ENCODE measurements around the gene ATF4. TPM values are rescaled to one million over a fixed set of nuclear protein-coding genes. Genes with fewer than 3 reads are reported as not detected.

The ATF4 gene
- total and polyA plus RNA-seq, 7 donors: 246 to 1,369 (median 839) TPM

- peaks cover 0 to 50% of the 10 kb centered on the region in 2 donors for H3K36me3 ChIP-seq (ENCODE audit: insufficient read depth in 1 of 2, low read depth in 1 of 2)
- DNase-seq: peak in 1 of 2 donors; percentile 19
These were observed 7.2 kb downstream of the ATF4 start for GRCh38 chr22:39527481-39527961.

GRCh38 chr22:39528080-39528661 is 7.8 kb downstream of the ATF4 start:
- Histone ChIP-seq H3K9me3 (no peaks in the 10 kb centered on the region), H3K27me3 (ENCODE audit: insufficient read depth in 3 of 3, low read length in 2 of 3) (no peaks in the 10 kb centered on the region), H3K36me3 (ENCODE audit: insufficient read depth in 1 of 2, low read depth in 1 of 2) (peaks cover 0 to 44% of the 10 kb centered on the region in 2 donors), H3K27ac (peak overlapping the region; percentile 100), H3K4me3 (peak overlapping the region; percentile 54), H3K4me1 (peaks cover 55% of the 10 kb centered on the region)
- ATAC-seq (no peak), DNase-seq (peak in 1 of 2 donors; percentile 55)
- intact Hi-C loops (cut with DNase I): loop anchor here (2.0 to 5.0 kb wide), 6 partner anchors 25 to 356 kb away; partner anchors contain the start of genes MIEF1 (in 1 of the 2) and RPL3 (in 1 of the 2)
- WGBS, 3 donors: 57 to 61% (median 60%) methylated on average over 12 of the region's 12 CpGs
- no peak for TF ChIP-seq CTCF (IDR thresholded peaks at IDR 0.05)

More at GRCh38 chr22:39527481-39527961, 7.2 kb downstream of the ATF4 start:
- no peak overlapping the region for H3K4me3 ChIP-seq
- peaks cover 55% of the 10 kb centered on the region for H3K4me1 ChIP-seq
- H3K27me3 ChIP-seq (ENCODE audit: insufficient read depth in 3 of 3, low read length in 2 of 3): no peaks in the 10 kb centered on the region
- WGBS, 3 donors: 40 to 64% (median 46%) methylated on average over 6 of the region's 6 CpGs
- intact Hi-C loops (cut with DNase I): loop anchor here (5.0 kb wide), 5 partner anchors 35 to 355 kb away; partner anchors contain the start of gene RPL3 (in 1 of the 2)
- TF ChIP-seq CTCF (IDR thresholded peaks at IDR 0.05): no peak
- H3K9me3 ChIP-seq: no peaks in the 10 kb centered on the region
- H3K27ac ChIP-seq: peak overlapping the region; percentile 100
- ATAC-seq: no peak

GRCh38 chr22:39528681-39529486 is 8.5 kb downstream of the ATF4 start:
- ATAC-seq (peak; percentile 53 to 68 (median 66)), DNase-seq (peak; percentile 90 to 95)
- H3K4me3 ChIP-seq: peak overlapping the region; percentile 54
- 19 to 27% (median 21%) methylated on average over 32 of the region's 32 CpGs for WGBS, 3 donors
- H3K27ac ChIP-seq: peak overlapping the region; percentile 72
- H3K36me3 ChIP-seq (ENCODE audit: insufficient read depth in 1 of 2, low read depth in 1 of 2): peaks cover 0 to 37% of the 10 kb centered on the region in 2 donors
- no peaks in the 10 kb centered on the region for H3K9me3 ChIP-seq
- no peaks in the 10 kb centered on the region for H3K27me3 ChIP-seq (ENCODE audit: insufficient read depth in 3 of 3, low read length in 2 of 3)
- H3K4me1 ChIP-seq: peaks cover 50% of the 10 kb centered on the region
- intact Hi-C loops (cut with DNase I): loop anchor here (2.0 to 5.0 kb wide), 6 partner anchors 26 to 357 kb away; partner anchors contain the start of genes MIEF1 (in 1 of the 2) and RPL3 (in 1 of the 2)
- peak; percentile 97 for TF ChIP-seq CTCF (IDR thresholded peaks at IDR 0.05)

GRCh38 chr22:39529487-39529851 is 9.1 kb downstream of the ATF4 start:
- Histone ChIP-seq H3K4me1 (peaks cover 45% of the 10 kb centered on the region), H3K27me3 (ENCODE audit: insufficient read depth in 3 of 3, low read length in 2 of 3) (no peaks in the 10 kb centered on the region), H3K4me3 (peak overlapping the region; percentile 54), H3K9me3 (no peaks in the 10 kb centered on the region), H3K27ac (peak overlapping the region; percentile 72), H3K36me3 (ENCODE audit: insufficient read depth in 1 of 2, low read depth in 1 of 2) (peaks cover 0 to 31% of the 10 kb centered on the region in 2 donors)
- 47 to 55% (median 54%) methylated on average over 17 of the region's 17 CpGs for WGBS, 3 donors
- no peak for DNase-seq
- ATAC-seq: no peak
- peak; percentile 13 for TF ChIP-seq CTCF (IDR thresholded peaks at IDR 0.05)
- intact Hi-C loops (cut with DNase I): loop anchor here (2.0 to 5.0 kb wide), 6 partner anchors 27 to 357 kb away; partner anchors contain the start of genes MIEF1 (in 1 of the 2) and RPL3 (in 1 of the 2)

Data from psoas muscle (tissue), 8 donors.